ACC112 (cell line): ENCODE measurements around the gene NBPF3.
"Not testable (repeated sequence)": the region's sequence is repeated elsewhere in the genome, so short reads cannot be mapped to it uniquely, and the experiment has no call there.

Experiments
- H2AFZ ChIP-seq: fragments of 200-600 bp; sonication (generic); one replicate; pipeline ENCODE4 v1.6.0; 2017; ENCODE audit warnings: antibody characterized with exemption, low read length; ENCODE audit not compliant: unreplicated experiment
- H3K27ac ChIP-seq: fragments of 200-600 bp; sonication (generic); 2 replicates; pipeline ENCODE4 v1.5.1; 2014; ENCODE audit warnings: low read depth, mild to moderate bottlenecking, antibody characterized with exemption, low read length, moderate library complexity
- H3K27me3 ChIP-seq: fragments of 200-600 bp; sonication (generic); 2 replicates; pipeline ENCODE4 v1.6.1; 2014; ENCODE audit warnings: mild to moderate bottlenecking, antibody characterized with exemption, low read length, moderate library complexity, mixed read lengths; ENCODE audit not compliant: insufficient read depth
- H3K36me3 ChIP-seq: fragments of 200-600 bp; sonication (generic); 2 replicates; pipeline ENCODE4 v1.6.1; 2016; ENCODE audit warnings: mild to moderate bottlenecking, antibody characterized with exemption, low read length, moderate library complexity, mixed read lengths; ENCODE audit not compliant: insufficient read depth
- H3K4me1 ChIP-seq: fragments of 200-600 bp; sonication (generic); one replicate; pipeline ENCODE4 v1.6.1; 2016; ENCODE audit warnings: low read length, mixed read lengths; ENCODE audit not compliant: insufficient read depth, unreplicated experiment, control insufficient read depth
- H3K4me3 ChIP-seq: fragments of 200-600 bp; sonication (generic); 2 replicates; pipeline ENCODE4 v1.5.1; 2014; ENCODE audit warnings: mild to moderate bottlenecking, low read depth, low read length
- H3K79me2 ChIP-seq: fragments of 200-600 bp; sonication (generic); one replicate; pipeline ENCODE4 v1.6.0; 2016; ENCODE audit warnings: low read length; ENCODE audit not compliant: control insufficient read depth, unreplicated experiment, insufficient read depth

The NBPF3 gene

DNA sequence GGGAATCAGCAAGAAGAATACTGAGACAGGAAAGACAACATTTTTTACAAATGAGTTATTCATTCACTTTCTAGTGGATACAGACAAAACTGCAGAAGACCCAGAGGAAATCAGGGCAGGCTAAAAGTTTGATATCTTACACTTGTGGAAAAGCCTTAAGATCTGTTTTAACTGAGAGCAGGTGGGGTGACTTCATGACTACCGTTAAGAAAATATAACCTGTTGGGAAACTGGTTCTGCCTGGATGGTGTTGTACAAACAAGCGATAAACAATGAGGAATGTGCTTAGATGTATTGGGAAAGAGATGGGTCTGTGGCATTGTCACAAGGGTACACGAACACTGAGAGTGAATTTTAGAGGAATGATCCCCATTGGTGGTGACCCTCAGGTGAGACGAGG, 28.0 kb downstream of the NBPF3 start:
- not testable (repeated sequence) for H3K4me3 ChIP-seq, H3K27ac ChIP-seq, H3K4me1 ChIP-seq, H3K27me3 ChIP-seq, H3K79me2 ChIP-seq, H2AFZ ChIP-seq, H3K36me3 ChIP-seq

DNA sequence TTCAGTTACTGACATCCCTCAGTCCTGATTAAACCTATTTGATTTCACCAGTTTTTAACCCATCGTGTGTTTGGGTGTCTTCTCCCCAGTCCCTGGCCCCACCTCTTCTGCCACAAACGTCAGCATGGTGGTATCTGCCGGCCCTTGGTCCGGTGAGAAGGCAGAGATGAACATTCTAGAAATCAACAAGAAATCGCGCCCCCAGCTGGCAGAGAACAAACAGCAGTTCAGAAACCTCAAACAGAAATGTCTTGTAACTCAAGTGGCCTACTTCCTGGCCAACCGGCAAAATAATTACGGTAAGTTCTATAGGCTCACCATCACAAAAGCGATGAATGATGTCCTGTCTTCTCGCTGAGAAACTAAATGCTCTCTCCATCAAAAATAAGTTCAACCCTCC, 28.7 kb downstream of the NBPF3 start:
- Histone ChIP-seq H2AFZ (no peak overlapping the region), H3K79me2 (no peaks in the 10 kb centered on the region), H3K27me3 (no peaks in the 10 kb centered on the region), H3K4me3 (no peak overlapping the region), H3K4me1 (peaks cover 6% of the 10 kb centered on the region), H3K27ac (no peak overlapping the region), H3K36me3 (no peaks in the 10 kb centered on the region; the same call in 1 of the 2 replicates)

DNA sequence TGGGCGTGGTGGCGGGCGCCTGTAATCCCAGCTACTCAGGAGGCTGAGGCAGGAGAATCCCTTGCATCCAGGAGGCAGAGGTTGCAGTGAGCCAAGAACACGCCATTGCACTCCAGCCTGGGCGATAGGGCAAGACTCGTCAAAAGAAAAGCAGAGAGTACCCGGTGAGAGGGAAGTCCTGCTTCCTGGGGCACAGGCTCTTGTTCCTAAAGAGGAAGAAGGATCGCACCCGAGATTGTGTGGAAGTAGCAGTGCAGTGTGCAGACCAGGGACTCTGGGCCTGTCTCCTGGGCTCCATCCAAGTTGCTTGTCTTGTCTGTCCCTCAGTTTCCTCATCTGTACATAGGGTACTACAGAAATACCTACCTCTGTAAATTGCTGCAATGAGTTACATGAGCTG, 29.6 kb downstream of the NBPF3 start:
- no peaks in the 10 kb centered on the region for H3K79me2 ChIP-seq
- H3K4me1 ChIP-seq: peaks cover 6% of the 10 kb centered on the region
- no peaks in the 10 kb centered on the region; the same call in 1 of the 2 replicates for H3K36me3 ChIP-seq
- no peaks in the 10 kb centered on the region for H3K27me3 ChIP-seq
- no peak overlapping the region for H3K27ac ChIP-seq
- no peak overlapping the region for H3K4me3 ChIP-seq
- no peak overlapping the region for H2AFZ ChIP-seq

GRCh38 chr1:21472861-21473260, 32.9 kb downstream of the NBPF3 start:
- no peak overlapping the region for H3K27ac ChIP-seq
- H3K79me2 ChIP-seq: no peaks in the 10 kb centered on the region
- H3K4me1 ChIP-seq: no peaks in the 10 kb centered on the region
- no peak overlapping the region for H2AFZ ChIP-seq
- H3K36me3 ChIP-seq: no peaks in the 10 kb centered on the region; the same call in 1 of the 2 replicates
- no peaks in the 10 kb centered on the region for H3K27me3 ChIP-seq
- H3K4me3 ChIP-seq: no peak overlapping the region

- Histone ChIP-seq H3K36me3 (no peaks in the 10 kb centered on the region; the same call in 1 of the 2 replicates), H3K27ac (no peak overlapping the region), H3K27me3 (no peaks in the 10 kb centered on the region), H3K4me1 (no peaks in the 10 kb centered on the region), H2AFZ (no peak overlapping the region), H3K79me2 (no peaks in the 10 kb centered on the region), H3K4me3 (no peak overlapping the region)
Measured at GRCh38 chr1:21478356-21478755, 38.4 kb downstream of the NBPF3 start.

- H3K27me3 ChIP-seq, H3K27ac ChIP-seq, H2AFZ ChIP-seq, H3K36me3 ChIP-seq, H3K4me3 ChIP-seq, H3K79me2 ChIP-seq, H3K4me1 ChIP-seq: not testable (repeated sequence)
Measured at GRCh38 chr1:21483881-21484280, 43.9 kb downstream of the NBPF3 start.

GRCh38 chr1:21489146-21489545, 49.2 kb downstream of the NBPF3 start:
- H3K27ac ChIP-seq: no peak overlapping the region
- H3K4me3 ChIP-seq: no peak overlapping the region
- peaks cover 27% of the 10 kb centered on the region for H3K27me3 ChIP-seq
- H3K79me2 ChIP-seq: no peaks in the 10 kb centered on the region
- H3K36me3 ChIP-seq: no peaks in the 10 kb centered on the region
- no peaks in the 10 kb centered on the region for H3K4me1 ChIP-seq
- H2AFZ ChIP-seq: no peak overlapping the region

DNA sequence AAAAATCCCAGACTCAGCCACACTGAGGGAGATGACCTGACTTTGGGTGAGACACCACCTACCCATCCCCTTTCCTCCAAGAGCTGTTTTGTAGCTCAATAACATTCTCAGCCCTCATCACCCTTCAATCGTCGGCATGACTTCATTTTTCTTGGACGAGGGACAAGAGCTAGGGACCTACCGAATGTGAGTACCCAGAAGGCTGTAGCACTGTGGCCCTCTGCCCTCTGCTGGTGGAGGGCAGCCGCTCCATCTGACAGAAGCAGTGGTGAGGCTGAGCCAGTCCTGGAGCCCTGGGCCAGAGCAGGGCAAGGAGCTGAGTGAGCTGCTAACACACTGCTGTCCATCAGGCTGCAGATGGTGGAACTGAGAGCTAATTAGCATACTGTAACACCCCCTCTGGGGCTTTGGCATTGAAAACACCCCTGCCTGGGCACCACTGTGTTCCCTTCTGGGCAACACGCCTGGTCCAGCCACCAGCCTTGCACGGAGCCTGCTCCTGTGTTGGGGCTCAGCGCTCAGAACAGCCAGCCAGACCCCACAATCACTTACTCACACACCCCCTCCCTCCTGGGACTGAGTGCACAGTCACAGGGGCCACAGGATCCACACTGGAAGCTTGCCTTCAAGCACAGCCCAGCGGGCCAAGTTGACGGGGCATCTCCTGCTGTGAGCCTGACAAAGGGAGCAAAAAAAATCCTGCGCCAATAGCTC, 51.0 kb downstream of the NBPF3 start:
- H3K4me3 ChIP-seq: no peak overlapping the region
- no peaks in the 10 kb centered on the region for H3K36me3 ChIP-seq
- no peaks in the 10 kb centered on the region for H3K79me2 ChIP-seq
- H3K4me1 ChIP-seq: no peaks in the 10 kb centered on the region
- H3K27ac ChIP-seq: no peak overlapping the region
- no peak overlapping the region for H2AFZ ChIP-seq
- peaks cover 27% of the 10 kb centered on the region for H3K27me3 ChIP-seq

DNA sequence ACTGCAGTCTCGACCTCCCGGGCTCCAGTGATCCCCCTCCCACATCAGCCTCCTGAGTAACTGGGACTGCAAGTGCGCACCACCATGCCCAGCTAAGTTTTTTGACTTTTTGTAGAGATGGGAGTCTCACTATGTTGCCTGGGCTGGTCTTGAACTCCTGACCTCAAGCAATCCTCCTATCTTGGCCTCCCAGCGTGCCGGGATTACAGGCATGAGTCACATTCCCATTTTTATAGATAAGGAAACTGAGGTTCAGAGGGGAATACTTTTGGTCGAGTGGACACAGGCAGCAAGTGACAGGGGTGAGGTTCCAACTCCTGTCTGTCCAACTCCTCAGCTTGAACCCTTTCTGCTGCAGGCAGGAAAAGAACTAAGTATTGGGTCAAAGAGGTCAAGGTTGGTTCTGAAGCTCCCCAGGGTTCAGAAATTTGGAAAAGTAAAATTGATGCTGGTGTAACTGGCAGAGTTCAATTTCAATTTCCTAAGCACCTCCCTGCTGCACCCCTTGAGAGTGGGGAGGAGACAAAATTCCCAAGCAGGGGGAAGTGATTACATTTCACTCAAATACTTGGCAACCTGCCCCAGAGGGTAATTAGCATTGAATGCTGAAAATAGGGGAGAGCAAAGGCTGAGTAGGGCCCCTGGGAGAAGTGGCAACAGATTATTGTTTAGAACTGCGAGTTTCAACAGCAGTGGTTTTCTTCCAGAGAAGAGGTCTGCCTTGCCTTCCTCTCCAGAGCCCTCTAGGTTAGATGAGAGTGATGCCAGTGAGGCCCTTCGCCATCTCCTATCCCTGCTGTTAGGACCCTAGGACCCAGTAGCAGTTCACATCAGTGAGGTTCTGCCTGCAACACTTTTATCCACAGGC, 51.8 kb downstream of the NBPF3 start:
- Histone ChIP-seq H3K4me1 (no peaks in the 10 kb centered on the region), H2AFZ (no peak overlapping the region), H3K27ac (no peak overlapping the region), H3K4me3 (no peak overlapping the region), H3K79me2 (no peaks in the 10 kb centered on the region), H3K36me3 (no peaks in the 10 kb centered on the region), H3K27me3 (peaks cover 29% of the 10 kb centered on the region)

DNA sequence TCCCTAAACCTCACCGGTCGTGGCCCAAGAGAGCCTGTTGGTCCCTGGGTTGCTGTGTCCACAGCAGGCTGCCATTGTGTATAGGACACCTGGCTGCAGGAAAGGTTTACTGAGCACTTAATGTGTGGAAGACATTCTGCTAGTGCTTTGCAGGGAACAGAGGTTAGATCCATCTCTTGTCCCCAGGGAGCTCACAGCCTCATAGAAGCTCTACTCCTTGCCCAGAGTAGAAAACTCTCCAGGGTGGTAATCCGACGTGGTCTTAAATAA, 52.4 kb downstream of the NBPF3 start:
- H3K4me1 ChIP-seq: no peaks in the 10 kb centered on the region
- H3K27me3 ChIP-seq: peaks cover 35% of the 10 kb centered on the region
- no peak overlapping the region for H3K4me3 ChIP-seq
- no peak overlapping the region for H2AFZ ChIP-seq
- H3K27ac ChIP-seq: no peak overlapping the region
- H3K79me2 ChIP-seq: no peaks in the 10 kb centered on the region
- H3K36me3 ChIP-seq: no peaks in the 10 kb centered on the region

DNA sequence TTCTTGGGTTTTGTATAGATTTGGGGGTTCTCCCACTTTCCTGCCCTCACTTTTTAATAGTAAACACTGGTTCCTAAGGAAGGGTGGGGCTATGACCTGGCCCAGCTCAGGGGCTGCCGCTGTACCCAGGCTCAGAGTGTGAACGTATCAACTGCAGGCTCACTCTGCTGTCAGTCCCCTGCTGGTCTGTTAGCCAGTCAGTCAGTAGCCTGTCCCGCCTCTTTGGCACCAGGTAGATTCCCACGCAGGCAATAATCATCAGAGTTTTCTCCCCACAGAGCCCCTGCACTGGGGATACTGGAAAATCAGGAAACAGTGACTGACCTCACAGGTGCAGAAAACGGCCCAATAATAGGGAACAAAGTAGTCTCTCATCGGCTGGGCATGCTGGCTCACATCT, 54.3 kb downstream of the NBPF3 start:
- H3K4me3 ChIP-seq: no peak overlapping the region
- peaks cover 36% of the 10 kb centered on the region for H3K27me3 ChIP-seq
- H2AFZ ChIP-seq: no peak overlapping the region
- H3K27ac ChIP-seq: no peak overlapping the region
- H3K79me2 ChIP-seq: no peaks in the 10 kb centered on the region
- no peaks in the 10 kb centered on the region for H3K36me3 ChIP-seq
- H3K4me1 ChIP-seq: no peaks in the 10 kb centered on the region
